Uterus (tissue), 2 donors: Measurements from ENCODE around the gene HAGH.

Experiments
- POLR2A ChIP-seq, 2 donors: fragments of 450-650 bp; IDR thresholded peaks; one replicate each; pipeline ENCODE4 v1.6.1; 2016; ENCODE audit warnings: antibody characterized with exemption in 2 of 2, mild to moderate bottlenecking in 1 of 2, moderate library complexity in 1 of 2
- TF ChIP-seq, protein P1 (sequence below), 4 experiments: fragments of 200-600 bp in 2 of 4; fragments of 450-650 bp in 2 of 4; sonication (generic) in 2 of 4; IDR thresholded peaks; one replicate each; pipeline ENCODE4 v1.5.1; 2016 to 2019; ENCODE audit warnings: antibody characterized with exemption in 4 of 4, mild to moderate bottlenecking in 2 of 4, moderate library complexity in 1 of 4

DNA sequence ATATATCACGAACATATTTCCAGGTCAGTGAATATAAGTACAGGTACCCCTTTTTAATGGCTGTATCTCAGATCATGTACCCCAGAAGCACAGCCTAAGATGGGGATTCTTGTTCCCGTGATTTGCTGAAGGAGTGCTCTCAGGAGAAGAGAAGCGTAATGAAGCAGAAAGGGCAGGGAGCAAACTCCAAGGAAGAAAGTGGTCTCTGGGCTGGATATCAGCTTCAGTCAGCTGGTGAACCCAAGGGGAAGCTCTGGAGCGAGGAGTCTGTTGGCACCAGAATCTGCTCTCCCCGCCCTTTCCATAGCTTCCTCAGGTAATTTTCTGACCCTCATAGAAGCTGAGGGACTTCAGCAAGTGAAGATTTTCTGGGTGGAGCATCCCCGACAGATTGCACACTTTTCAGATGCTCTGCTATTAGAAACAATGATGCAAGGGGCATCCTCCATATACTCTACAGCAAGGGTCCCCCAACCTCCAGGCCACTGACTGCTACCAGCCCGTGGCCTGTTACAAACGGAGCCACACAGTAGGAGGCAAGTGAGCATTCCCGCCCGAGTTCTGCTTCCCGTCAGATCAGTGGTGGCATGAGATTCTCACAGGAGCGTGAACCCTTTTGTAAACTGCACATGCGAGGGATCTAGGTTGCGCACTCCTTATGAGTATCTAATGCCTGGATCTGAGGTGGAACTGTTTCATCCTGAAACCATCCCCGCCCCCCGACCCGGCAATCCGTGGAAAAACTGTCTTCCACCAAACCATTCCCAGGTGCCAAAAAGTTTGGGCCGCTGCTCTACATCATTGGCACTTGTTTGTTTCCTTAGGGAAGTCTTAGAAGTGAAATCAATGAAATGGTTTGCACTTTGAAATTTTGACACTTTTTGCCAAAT, 4.8 kb upstream of the HAGH start:
- TF ChIP-seq, protein P1, sequence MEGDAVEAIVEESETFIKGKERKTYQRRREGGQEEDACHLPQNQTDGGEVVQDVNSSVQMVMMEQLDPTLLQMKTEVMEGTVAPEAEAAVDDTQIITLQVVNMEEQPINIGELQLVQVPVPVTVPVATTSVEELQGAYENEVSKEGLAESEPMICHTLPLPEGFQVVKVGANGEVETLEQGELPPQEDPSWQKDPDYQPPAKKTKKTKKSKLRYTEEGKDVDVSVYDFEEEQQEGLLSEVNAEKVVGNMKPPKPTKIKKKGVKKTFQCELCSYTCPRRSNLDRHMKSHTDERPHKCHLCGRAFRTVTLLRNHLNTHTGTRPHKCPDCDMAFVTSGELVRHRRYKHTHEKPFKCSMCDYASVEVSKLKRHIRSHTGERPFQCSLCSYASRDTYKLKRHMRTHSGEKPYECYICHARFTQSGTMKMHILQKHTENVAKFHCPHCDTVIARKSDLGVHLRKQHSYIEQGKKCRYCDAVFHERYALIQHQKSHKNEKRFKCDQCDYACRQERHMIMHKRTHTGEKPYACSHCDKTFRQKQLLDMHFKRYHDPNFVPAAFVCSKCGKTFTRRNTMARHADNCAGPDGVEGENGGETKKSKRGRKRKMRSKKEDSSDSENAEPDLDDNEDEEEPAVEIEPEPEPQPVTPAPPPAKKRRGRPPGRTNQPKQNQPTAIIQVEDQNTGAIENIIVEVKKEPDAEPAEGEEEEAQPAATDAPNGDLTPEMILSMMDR (IDR thresholded peaks at IDR 0.05), result no peak
- TF ChIP-seq POLR2A (IDR thresholded peaks at IDR 0.05), result no peak
